Body of pancreas (tissue), 4 donors: Measurements from ENCODE around the gene GRID1. TPM values are rescaled to one million over a fixed set of nuclear protein-coding genes. Genes with fewer than 3 reads are reported as not detected.
"Not testable (repeated sequence)": the region's sequence is repeated elsewhere in the genome, so short reads cannot be mapped to it uniquely, and the experiment has no call there.

ENCODE experiments used
- ATAC-seq: fragments of 150-250 bp; one replicate; pipeline ENCODE4 v1.9.1; 2016
- DNase-seq, 4 donors: peaks; one replicate each; pipeline ENCODE4 v3.0.0-alpha.2; 2019
- H3K27ac ChIP-seq, 4 donors: fragments of 200-600 bp; sonication (generic); 1 replicate in 3 of 4; 2 replicates in 1 of 4; pipeline versions ENCODE4 v1.5.1 to v1.6.1; 2016 to 2019; ENCODE audit warnings: mild to moderate bottlenecking in 1 of 4, mixed read lengths in 1 of 4, moderate library complexity in 1 of 4
- H3K27me3 ChIP-seq, 2 donors: fragments of 200-600 bp; sonication (generic); one replicate each; pipeline ENCODE4 v1.6.0; 2016; ENCODE audit warnings: mild to moderate bottlenecking in 1 of 2
- H3K36me3 ChIP-seq, 2 donors: fragments of 200-600 bp; sonication (generic); replicated peaks in 1 of 2; 2 replicates each; pipeline ENCODE4 v1.5.1; 2016; ENCODE audit warnings: low read depth in 2 of 2; ENCODE audit not compliant: insufficient read depth in 1 of 2
- H3K4me1 ChIP-seq: fragments of 200-600 bp; sonication (generic); one replicate; pipeline ENCODE4 v1.6.0; 2016
- H3K4me3 ChIP-seq, 2 donors: fragments of 200-600 bp; sonication (generic); 1 replicate in 1 of 2; 2 replicates in 1 of 2; pipeline ENCODE4 v1.5.1; 2016 to 2019
- H3K9me3 ChIP-seq, 3 donors: fragments of 200-600 bp; sonication (generic); 1 replicate in 2 of 3; 2 replicates in 1 of 3; pipeline ENCODE4 v1.5.1; 2016
- POLR2A ChIP-seq, 3 donors: fragments of 450-650 bp; IDR thresholded peaks; one replicate each; pipeline ENCODE4 v1.6.1; 2016; ENCODE audit warnings: antibody characterized with exemption in 3 of 3, mild to moderate bottlenecking in 2 of 3
- WGBS, 2 donors: methylation state at CpG; one replicate each; pipeline ENCODE4 v1.1.5; 2017; 5-methylcytosine and 5-hydroxymethylcytosine counted together
- intact Hi-C: fragments of 100-400 bp; cut with DNase I; formaldehyde crosslinking; loops from one replicate; pipeline ENCODE4 v1.15.1; 2023
- total RNA-seq, 2 donors: library from RNA; depleted of rRNA; stranded (reverse); fragments of >200 nt; gene quantifications; one replicate each; pipeline ENCODE4 v1.1.0, GENCODE V29; 2016
- TF ChIP-seq, protein P1 (sequence below), 7 experiments: fragments of 450-650 bp in 4 of 7; fragments of 200-600 bp in 3 of 7; sonication (generic) in 3 of 7; IDR thresholded peaks; one replicate each; pipeline ENCODE4 v1.5.1; 2016 to 2019; ENCODE audit warnings: antibody characterized with exemption in 7 of 7

The GRID1 gene
- total RNA-seq, 2 donors from 2014 or later, result 1.0 to 1.6 TPM

GRCh38 chr10:86391986-86392722 lies 25.6 kb upstream of the GRID1 start:
- TF ChIP-seq, protein P1, sequence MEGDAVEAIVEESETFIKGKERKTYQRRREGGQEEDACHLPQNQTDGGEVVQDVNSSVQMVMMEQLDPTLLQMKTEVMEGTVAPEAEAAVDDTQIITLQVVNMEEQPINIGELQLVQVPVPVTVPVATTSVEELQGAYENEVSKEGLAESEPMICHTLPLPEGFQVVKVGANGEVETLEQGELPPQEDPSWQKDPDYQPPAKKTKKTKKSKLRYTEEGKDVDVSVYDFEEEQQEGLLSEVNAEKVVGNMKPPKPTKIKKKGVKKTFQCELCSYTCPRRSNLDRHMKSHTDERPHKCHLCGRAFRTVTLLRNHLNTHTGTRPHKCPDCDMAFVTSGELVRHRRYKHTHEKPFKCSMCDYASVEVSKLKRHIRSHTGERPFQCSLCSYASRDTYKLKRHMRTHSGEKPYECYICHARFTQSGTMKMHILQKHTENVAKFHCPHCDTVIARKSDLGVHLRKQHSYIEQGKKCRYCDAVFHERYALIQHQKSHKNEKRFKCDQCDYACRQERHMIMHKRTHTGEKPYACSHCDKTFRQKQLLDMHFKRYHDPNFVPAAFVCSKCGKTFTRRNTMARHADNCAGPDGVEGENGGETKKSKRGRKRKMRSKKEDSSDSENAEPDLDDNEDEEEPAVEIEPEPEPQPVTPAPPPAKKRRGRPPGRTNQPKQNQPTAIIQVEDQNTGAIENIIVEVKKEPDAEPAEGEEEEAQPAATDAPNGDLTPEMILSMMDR (IDR thresholded peaks at IDR 0.05), result no peak
- no peak for TF ChIP-seq POLR2A (IDR thresholded peaks at IDR 0.05)
- ATAC-seq, result no peak
- Histone ChIP-seq H3K4me1 (peaks cover 11% of the 10 kb centered on the region), H3K27me3 (no peaks in the 10 kb centered on the region), H3K9me3 (no peaks in the 10 kb centered on the region), H3K27ac (no peak overlapping the region), H3K36me3 (no peaks in the 10 kb centered on the region), H3K4me3 (no peak overlapping the region)
- no peak for DNase-seq
- intact Hi-C loops, result loop anchor here (5.0 kb wide), 1 partner anchor 190 kb away; no protein-coding TSS in a partner anchor
- WGBS, 2 donors, result 72 to 74% methylated on average over 12 of the region's 12 CpGs

DNA sequence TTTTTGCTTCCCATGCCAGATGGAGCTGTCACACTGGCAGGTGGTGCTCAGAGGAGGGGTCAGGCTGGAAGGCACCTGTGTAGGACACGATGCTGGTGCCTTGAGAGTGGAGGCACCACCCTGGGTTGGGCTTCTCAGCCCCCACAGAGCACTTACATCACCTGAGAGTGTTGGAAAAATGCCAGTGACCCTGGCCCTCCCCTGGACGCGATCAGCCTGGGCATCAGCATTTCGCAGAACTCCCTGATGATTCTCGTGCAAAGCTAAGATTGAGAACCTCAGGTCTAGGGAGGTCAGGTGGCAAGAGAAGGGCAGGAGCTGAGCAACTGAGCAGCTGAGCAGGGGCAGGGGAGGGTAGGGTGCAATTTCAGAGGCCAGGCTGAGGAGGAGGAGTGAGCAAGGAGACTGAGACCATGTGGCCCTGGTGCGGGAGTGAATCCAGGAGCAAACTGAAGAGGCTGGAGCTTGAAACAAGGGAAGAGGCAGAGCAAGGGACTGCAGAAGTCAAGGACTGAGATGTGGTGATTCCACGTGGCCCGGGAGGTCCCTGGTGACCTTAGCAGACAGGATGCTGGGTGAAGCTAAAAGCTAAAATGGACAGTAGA lies 24.7 kb upstream of the GRID1 start:
- WGBS, 2 donors, result 78 to 81% methylated on average over 8 of the region's 8 CpGs
- no peak for TF ChIP-seq POLR2A (IDR thresholded peaks at IDR 0.05)
- TF ChIP-seq, protein P1 (IDR thresholded peaks at IDR 0.05), result no peak
- Histone ChIP-seq H3K9me3 (no peaks in the 10 kb centered on the region), H3K4me1 (peaks cover 11% of the 10 kb centered on the region), H3K27ac (no peak overlapping the region), H3K4me3 (no peak overlapping the region), H3K27me3 (no peaks in the 10 kb centered on the region), H3K36me3 (no peaks in the 10 kb centered on the region)
- ATAC-seq (no peak), DNase-seq (no peak)
- intact Hi-C loops, result loop anchor here (5.0 kb wide), 1 partner anchor 191 kb away; no protein-coding TSS in a partner anchor

DNA sequence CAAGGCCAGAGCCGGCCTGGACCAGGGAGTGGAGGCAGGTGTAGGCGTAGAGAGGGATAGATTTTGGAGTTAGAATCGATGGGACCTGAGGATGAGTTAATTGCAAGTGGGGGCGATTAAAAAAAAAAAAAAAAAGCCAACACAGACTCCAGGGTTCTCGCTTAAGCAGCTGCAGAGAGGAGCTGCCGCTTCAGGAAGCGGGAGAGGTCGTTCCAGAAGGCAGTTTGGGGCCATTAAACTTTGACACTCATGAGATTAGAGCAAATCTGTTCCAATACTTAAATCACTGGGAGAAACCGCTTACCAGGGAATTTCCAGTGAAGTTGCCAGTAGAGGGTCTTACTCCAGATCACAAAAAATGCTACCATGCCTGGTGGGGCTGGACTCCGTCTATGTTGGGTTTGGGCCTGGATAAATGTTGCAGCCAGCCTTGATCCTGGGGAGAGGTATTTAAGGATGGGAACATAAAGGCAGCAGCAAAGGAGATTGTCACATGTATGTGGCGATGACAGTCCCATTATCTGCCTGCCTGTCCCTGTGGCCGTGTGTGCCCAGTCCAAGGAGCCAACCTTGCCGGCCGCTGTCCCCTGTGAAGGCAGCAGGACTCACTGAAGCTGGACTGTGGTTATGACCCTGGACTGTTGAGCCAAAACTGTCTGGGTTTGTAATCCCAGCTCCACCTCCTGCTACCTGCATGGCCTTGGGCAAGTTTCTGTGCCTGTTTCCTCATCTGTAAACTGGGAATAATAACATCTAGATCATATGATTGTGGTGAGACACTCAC lies 23.9 kb upstream of the GRID1 start:
- Histone ChIP-seq H3K9me3 (no peaks in the 10 kb centered on the region), H3K27ac (no peak overlapping the region), H3K4me3 (no peak overlapping the region), H3K27me3 (no peaks in the 10 kb centered on the region), H3K4me1 (peaks cover 11% of the 10 kb centered on the region), H3K36me3 (no peaks in the 10 kb centered on the region)
- intact Hi-C loops, result loop anchor here (5.0 kb wide), 1 partner anchor 192 kb away; no protein-coding TSS in a partner anchor
- WGBS, 2 donors, result 83 to 85% methylated on average over 14 of the region's 14 CpGs
- no peak for TF ChIP-seq POLR2A (IDR thresholded peaks at IDR 0.05)
- TF ChIP-seq, protein P1 (IDR thresholded peaks at IDR 0.05), result no peak
- ATAC-seq, result no peak
- DNase-seq, result no peak

GRCh38 chr10:86389441-86390193 lies 23.0 kb upstream of the GRID1 start:
- Histone ChIP-seq H3K27me3 (no peaks in the 10 kb centered on the region), H3K4me1 (peaks cover 11% of the 10 kb centered on the region), H3K27ac (no peak overlapping the region), H3K9me3 (no peaks in the 10 kb centered on the region), H3K4me3 (no peak overlapping the region), H3K36me3 (no peaks in the 10 kb centered on the region)
- DNase-seq, result peak; percentile 69 to 87 (median 75)
- intact Hi-C loops, result loop anchor here (5.0 kb wide), 1 partner anchor 193 kb away; no protein-coding TSS in a partner anchor
- 15 to 37% methylated on average over 31 to 44 of the region's 53 CpGs for WGBS, 2 donors
- TF ChIP-seq POLR2A (IDR thresholded peaks at IDR 0.05), result peak in 1 of 3 donors; percentile 26
- TF ChIP-seq, protein P1 (IDR thresholded peaks at IDR 0.05), result no peak
- ATAC-seq, result peak; percentile 92

DNA sequence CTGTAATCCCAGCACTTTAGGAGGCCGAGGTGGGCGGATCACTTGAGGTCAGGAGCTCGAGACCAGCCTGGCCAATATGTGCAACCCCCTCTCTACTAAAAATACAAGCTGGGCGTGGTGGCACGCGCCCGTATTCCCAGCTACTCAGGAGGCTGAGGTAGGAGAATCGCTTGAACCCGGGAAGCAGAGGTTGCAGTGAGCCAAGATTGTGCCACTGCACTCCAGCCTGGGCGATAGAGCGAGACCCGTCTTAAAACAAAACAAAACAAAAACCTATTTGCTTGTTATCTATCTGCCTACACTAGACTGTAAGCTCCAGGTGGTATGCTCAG lies 22.5 kb upstream of the GRID1 start:
- intact Hi-C loops, H3K4me3 ChIP-seq, ATAC-seq, H3K9me3 ChIP-seq, H3K27ac ChIP-seq, DNase-seq, H3K27me3 ChIP-seq, H3K36me3 ChIP-seq: not testable (repeated sequence)
- H3K4me1 ChIP-seq, result peaks cover 11% of the 10 kb centered on the region
- 39 to 42% methylated on average over 10 to 12 of the region's 12 CpGs for WGBS, 2 donors
